Liver (tissue), 9 donors: ENCODE results near the gene TBC1D16. TPM values are rescaled to one million over a fixed set of nuclear protein-coding genes. Genes with fewer than 3 reads are reported as not detected.

ENCODE experiments used
- DNase-seq: peaks from one replicate; pipeline ENCODE4 v3.0.0-alpha.2; 2017; ENCODE audit warnings: low spot score
- H3K27ac ChIP-seq, 2 donors: one replicate each; pipeline ENCODE4 v1.7.0; 2013; ENCODE audit warnings: inconsistent platforms in 2 of 2, low read length in 2 of 2, control low read depth in 1 of 2, low read depth in 1 of 2, mild to moderate bottlenecking in 1 of 2
- H3K27me3 ChIP-seq, 4 donors: one replicate each; pipeline versions ENCODE4 v1.6.1 to v1.7.0; 2013; ENCODE audit warnings: low read length in 3 of 4, inconsistent platforms in 1 of 4, mild to moderate bottlenecking in 1 of 4, moderate library complexity in 1 of 4; ENCODE audit not compliant: control insufficient read depth in 4 of 4, insufficient read depth in 4 of 4
- H3K36me3 ChIP-seq, 4 donors: one replicate each; pipeline versions ENCODE4 v1.6.1 to v1.7.0; 2013; ENCODE audit warnings: low read length in 3 of 4, mild to moderate bottlenecking in 3 of 4, low read depth in 1 of 4, moderate library complexity in 1 of 4; ENCODE audit not compliant: control insufficient read depth in 4 of 4, insufficient read depth in 3 of 4
- H3K4me1 ChIP-seq, 4 donors: one replicate each; pipeline versions ENCODE4 v1.6.1 to v1.7.0; 2013; ENCODE audit warnings: low read length in 3 of 4, mild to moderate bottlenecking in 3 of 4, moderate library complexity in 1 of 4; ENCODE audit not compliant: control insufficient read depth in 4 of 4, insufficient read depth in 4 of 4
- H3K4me3 ChIP-seq, 3 donors: one replicate each; pipeline versions ENCODE4 v1.6.1 to v1.7.0; 2013; ENCODE audit warnings: low read length in 3 of 3, control low read depth in 1 of 3, low read depth in 1 of 3, mild to moderate bottlenecking in 1 of 3
- H3K9ac ChIP-seq, 2 donors: one replicate each; pipeline ENCODE4 v1.7.0; 2013; ENCODE audit warnings: low read length in 2 of 2, mild to moderate bottlenecking in 2 of 2, moderate library complexity in 2 of 2, control low read depth in 1 of 2, low read depth in 1 of 2
- H3K9me3 ChIP-seq, 4 donors: one replicate each; pipeline versions ENCODE4 v1.6.1 to v1.7.0; 2013; ENCODE audit warnings: low read length in 3 of 4; ENCODE audit not compliant: control insufficient read depth in 4 of 4
- EGR1 ChIP-seq, 2 donors: IDR thresholded peaks; 2 replicates each; pipeline ENCODE4 v1.6.1; 2016 to 2018; ENCODE audit warnings: antibody characterized with exemption in 2 of 2, low read depth in 2 of 2
- FOXA1 ChIP-seq: IDR thresholded peaks from 2 replicates; pipeline ENCODE4 v1.6.1; 2016; ENCODE audit warnings: antibody characterized with exemption
- FOXA2 ChIP-seq: IDR thresholded peaks from 2 replicates; pipeline ENCODE4 v1.6.1; 2016; ENCODE audit warnings: antibody characterized with exemption
- GABPA ChIP-seq, 2 donors: IDR thresholded peaks in 1 of 2; conservative IDR thresholded peaks in 1 of 2; 2 replicates each; pipeline ENCODE4 v1.6.1; 2016; ENCODE audit warnings: antibody characterized with exemption in 2 of 2, mild to moderate bottlenecking in 1 of 2, moderate library complexity in 1 of 2
- HNF4A ChIP-seq, 2 donors: conservative IDR thresholded peaks; 2 replicates each; pipeline ENCODE4 v1.6.1; 2016; ENCODE audit warnings: antibody characterized with exemption in 2 of 2, mild to moderate bottlenecking in 2 of 2
- HNF4G ChIP-seq: IDR thresholded peaks from 2 replicates; pipeline ENCODE4 v1.6.1; 2016; ENCODE audit warnings: antibody characterized with exemption
- MAX ChIP-seq: IDR thresholded peaks from 2 replicates; pipeline ENCODE4 v1.6.1; 2016; ENCODE audit warnings: antibody characterized with exemption
- NR2F2 ChIP-seq: IDR thresholded peaks from 2 replicates; pipeline ENCODE4 v1.6.1; 2016; ENCODE audit warnings: antibody characterized with exemption
- RAD21 ChIP-seq, 2 donors: IDR thresholded peaks; 2 replicates each; pipeline ENCODE4 v1.6.1; 2016; ENCODE audit warnings: antibody characterized with exemption in 2 of 2, mild to moderate bottlenecking in 2 of 2
- REST ChIP-seq: IDR thresholded peaks from 2 replicates; pipeline ENCODE4 v1.6.1; 2016; ENCODE audit warnings: antibody characterized with exemption, mild to moderate bottlenecking
- RXRA ChIP-seq, 2 donors: IDR thresholded peaks; 2 replicates each; pipeline ENCODE4 v1.6.1; 2017 to 2018; ENCODE audit warnings: antibody characterized with exemption in 2 of 2, mild to moderate bottlenecking in 1 of 2
- SP1 ChIP-seq: IDR thresholded peaks from 2 replicates; pipeline ENCODE4 v1.6.1; 2018; ENCODE audit warnings: antibody characterized with exemption, mild to moderate bottlenecking
- TAF1 ChIP-seq: conservative IDR thresholded peaks from 2 replicates; pipeline ENCODE4 v1.6.1; 2016; ENCODE audit warnings: antibody characterized with exemption, mild to moderate bottlenecking
- YY1 ChIP-seq: IDR thresholded peaks from 2 replicates; pipeline ENCODE4 v1.6.1; 2016; ENCODE audit warnings: antibody characterized with exemption, mild to moderate bottlenecking
- WGBS: extraction: QIAGEN DNeasy Blood & Tissue Kit; methylation state at CpG from one replicate; pipeline ENCODE4 v1.1.7; 2013; 5-methylcytosine and 5-hydroxymethylcytosine counted together
- polyA plus RNA-seq, 2 donors: library from polyadenylated mRNA; stranded (reverse) in 1 of 2; unstranded in 1 of 2; fragments of 200-250 nt in 1 of 2; fragments of >200 nt in 1 of 2; fragmentation: Nextera tagmentation in 1 of 2; extraction: Ambion mirVana in 1 of 2; gene quantifications; one replicate each; pipeline versions ENCODE4 v1.2.1 to v1.2.3, GENCODE V29; 2013 to 2015
- total RNA-seq, 2 donors: library from RNA; depleted of rRNA; stranded (reverse); fragments of >200 nt; gene quantifications; one replicate each; pipeline ENCODE4 v1.2.3, GENCODE V29; 2014
- TF ChIP-seq, protein P1 (sequence below): fragments of 150-350 bp; IDR thresholded peaks from 2 replicates; pipeline ENCODE4 v1.5.1; 2017; ENCODE audit warnings: improper control_type of control experiment, low read depth, low read length; ENCODE audit not compliant: missing input control
- TF ChIP-seq, protein P2 (sequence below): IDR thresholded peaks from 2 replicates; pipeline ENCODE4 v1.6.1; 2016; ENCODE audit warnings: antibody characterized with exemption
- TF ChIP-seq, protein P3 (sequence below): IDR thresholded peaks from 2 replicates; pipeline ENCODE4 v1.6.1; 2016; ENCODE audit warnings: antibody characterized with exemption
- donor health status: healthy.
- donor health status: healthy.
- donor health status: healthy.
- donor health status: healthy.
- donor health status: healthy.

Gene TBC1D16
- total and polyA plus RNA-seq, 4 donors: 3.4 to 29.5 (median 4.7) TPM

GRCh38 chr17:79904865-79905264, 130.8 kb downstream of the TBC1D16 start:
- H3K4me3 ChIP-seq: no peak overlapping the region
- H3K27me3 ChIP-seq: peaks cover 0 to 3% (median 0%) of the 10 kb centered on the region in 4 donors
- H3K27ac ChIP-seq: no peak overlapping the region
- no peak overlapping the region for H3K9ac ChIP-seq
- no peaks in the 10 kb centered on the region for H3K9me3 ChIP-seq
- TF ChIP-seq EGR1 (IDR thresholded peaks at IDR 0.05; ENCODE audit: low read depth in 2 of 2): no peak
- TF ChIP-seq MAX: no peak
- TF ChIP-seq, protein P1, sequence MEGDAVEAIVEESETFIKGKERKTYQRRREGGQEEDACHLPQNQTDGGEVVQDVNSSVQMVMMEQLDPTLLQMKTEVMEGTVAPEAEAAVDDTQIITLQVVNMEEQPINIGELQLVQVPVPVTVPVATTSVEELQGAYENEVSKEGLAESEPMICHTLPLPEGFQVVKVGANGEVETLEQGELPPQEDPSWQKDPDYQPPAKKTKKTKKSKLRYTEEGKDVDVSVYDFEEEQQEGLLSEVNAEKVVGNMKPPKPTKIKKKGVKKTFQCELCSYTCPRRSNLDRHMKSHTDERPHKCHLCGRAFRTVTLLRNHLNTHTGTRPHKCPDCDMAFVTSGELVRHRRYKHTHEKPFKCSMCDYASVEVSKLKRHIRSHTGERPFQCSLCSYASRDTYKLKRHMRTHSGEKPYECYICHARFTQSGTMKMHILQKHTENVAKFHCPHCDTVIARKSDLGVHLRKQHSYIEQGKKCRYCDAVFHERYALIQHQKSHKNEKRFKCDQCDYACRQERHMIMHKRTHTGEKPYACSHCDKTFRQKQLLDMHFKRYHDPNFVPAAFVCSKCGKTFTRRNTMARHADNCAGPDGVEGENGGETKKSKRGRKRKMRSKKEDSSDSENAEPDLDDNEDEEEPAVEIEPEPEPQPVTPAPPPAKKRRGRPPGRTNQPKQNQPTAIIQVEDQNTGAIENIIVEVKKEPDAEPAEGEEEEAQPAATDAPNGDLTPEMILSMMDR: no peak
- TF ChIP-seq, protein P2, sequence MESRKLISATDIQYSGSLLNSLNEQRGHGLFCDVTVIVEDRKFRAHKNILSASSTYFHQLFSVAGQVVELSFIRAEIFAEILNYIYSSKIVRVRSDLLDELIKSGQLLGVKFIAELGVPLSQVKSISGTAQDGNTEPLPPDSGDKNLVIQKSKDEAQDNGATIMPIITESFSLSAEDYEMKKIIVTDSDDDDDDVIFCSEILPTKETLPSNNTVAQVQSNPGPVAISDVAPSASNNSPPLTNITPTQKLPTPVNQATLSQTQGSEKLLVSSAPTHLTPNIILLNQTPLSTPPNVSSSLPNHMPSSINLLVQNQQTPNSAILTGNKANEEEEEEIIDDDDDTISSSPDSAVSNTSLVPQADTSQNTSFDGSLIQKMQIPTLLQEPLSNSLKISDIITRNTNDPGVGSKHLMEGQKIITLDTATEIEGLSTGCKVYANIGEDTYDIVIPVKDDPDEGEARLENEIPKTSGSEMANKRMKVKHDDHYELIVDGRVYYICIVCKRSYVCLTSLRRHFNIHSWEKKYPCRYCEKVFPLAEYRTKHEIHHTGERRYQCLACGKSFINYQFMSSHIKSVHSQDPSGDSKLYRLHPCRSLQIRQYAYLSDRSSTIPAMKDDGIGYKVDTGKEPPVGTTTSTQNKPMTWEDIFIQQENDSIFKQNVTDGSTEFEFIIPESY: no peak
- TF ChIP-seq FOXA1: no peak
- no peak for TF ChIP-seq RAD21 (IDR thresholded peaks at IDR 0.05)
- TF ChIP-seq SP1: no peak
- no peak for TF ChIP-seq RXRA (IDR thresholded peaks at IDR 0.05)
- no peak for TF ChIP-seq HNF4A (conservative IDR thresholded peaks at IDR 0.05)
- TF ChIP-seq, protein P3, sequence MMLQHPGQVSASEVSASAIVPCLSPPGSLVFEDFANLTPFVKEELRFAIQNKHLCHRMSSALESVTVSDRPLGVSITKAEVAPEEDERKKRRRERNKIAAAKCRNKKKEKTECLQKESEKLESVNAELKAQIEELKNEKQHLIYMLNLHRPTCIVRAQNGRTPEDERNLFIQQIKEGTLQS: no peak
- TF ChIP-seq HNF4G: no peak
- TF ChIP-seq YY1: no peak
- no peak for TF ChIP-seq GABPA (IDR thresholded peaks at IDR 0.05 in 1 of 2, conservative IDR thresholded peaks at IDR 0.05 in 1 of 2)
- TF ChIP-seq NR2F2: no peak
- no peak for TF ChIP-seq TAF1
- TF ChIP-seq FOXA2: no peak
- no peak for DNase-seq
- no peaks in the 10 kb centered on the region for H3K4me1 ChIP-seq
- WGBS: 85% methylated on average over 9 of the region's 9 CpGs
- no peaks in the 10 kb centered on the region for H3K36me3 ChIP-seq

GRCh38 chr17:79902146-79902791, 133.4 kb downstream of the TBC1D16 start:
- Histone ChIP-seq H3K9me3 (no peaks in the 10 kb centered on the region), H3K27ac (no peak overlapping the region), H3K4me1 (peaks cover 0 to 8% (median 4%) of the 10 kb centered on the region in 4 donors), H3K27me3 (peaks cover 0 to 3% (median 0%) of the 10 kb centered on the region in 4 donors), H3K9ac (no peak overlapping the region), H3K36me3 (no peaks in the 10 kb centered on the region), H3K4me3 (no peak overlapping the region)
- no peak for DNase-seq
- 85% methylated on average over 10 of the region's 10 CpGs for WGBS
- TF ChIP-seq MAX (no peak), EGR1 (IDR thresholded peaks at IDR 0.05; ENCODE audit: low read depth in 2 of 2) (no peak), REST (no peak), FOXA2 (no peak), HNF4G (no peak), RXRA (IDR thresholded peaks at IDR 0.05) (no peak), NR2F2 (no peak), RAD21 (IDR thresholded peaks at IDR 0.05) (no peak), GABPA (IDR thresholded peaks at IDR 0.05 in 1 of 2, conservative IDR thresholded peaks at IDR 0.05 in 1 of 2) (no peak), SP1 (no peak), FOXA1 (no peak), HNF4A (conservative IDR thresholded peaks at IDR 0.05) (no peak), YY1 (no peak)
- TF ChIP-seq, protein P1: no peak
- TF ChIP-seq, protein P2: no peak
